HG02884 (cell line): ENCODE results near the gene ATP1A3.
"Not testable (repeated sequence)": the region's sequence is repeated elsewhere in the genome, so short reads cannot be mapped to it uniquely, and the experiment has no call there.

Source experiments
- ATAC-seq: cut with Tn5 transposase; IDR thresholded peaks from one replicate; pipeline ENCODE4 v1.9.1; 2021; ENCODE audit warnings: mild to moderate bottlenecking, moderate library complexity; ENCODE audit not compliant: unreplicated experiment

The ATP1A3 gene

DNA sequence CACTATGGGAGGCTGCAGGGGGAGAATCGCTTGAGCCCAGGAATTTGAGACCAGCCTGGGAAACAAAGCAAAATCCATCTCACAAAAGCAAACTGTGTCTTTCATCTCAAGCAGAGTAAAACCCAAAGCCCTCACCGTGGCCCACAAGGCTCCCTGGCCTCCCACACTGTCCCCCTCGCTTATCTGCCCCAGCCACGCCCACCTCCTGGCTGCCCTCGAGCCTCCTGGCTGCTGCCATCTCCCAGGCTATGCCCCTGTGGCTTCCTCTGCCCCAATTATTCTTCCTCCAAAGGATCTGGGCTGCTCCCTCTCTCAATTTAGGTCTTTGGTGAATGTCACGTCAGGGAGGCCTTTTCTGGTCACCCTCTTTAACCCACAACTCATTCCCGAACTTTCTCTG, 38.5 kb downstream of the ATP1A3 start:
- ATAC-seq = no peak

GRCh38 chr19:41951686-41952172, 42.3 kb downstream of the ATP1A3 start:
- ATAC-seq = no peak

DNA sequence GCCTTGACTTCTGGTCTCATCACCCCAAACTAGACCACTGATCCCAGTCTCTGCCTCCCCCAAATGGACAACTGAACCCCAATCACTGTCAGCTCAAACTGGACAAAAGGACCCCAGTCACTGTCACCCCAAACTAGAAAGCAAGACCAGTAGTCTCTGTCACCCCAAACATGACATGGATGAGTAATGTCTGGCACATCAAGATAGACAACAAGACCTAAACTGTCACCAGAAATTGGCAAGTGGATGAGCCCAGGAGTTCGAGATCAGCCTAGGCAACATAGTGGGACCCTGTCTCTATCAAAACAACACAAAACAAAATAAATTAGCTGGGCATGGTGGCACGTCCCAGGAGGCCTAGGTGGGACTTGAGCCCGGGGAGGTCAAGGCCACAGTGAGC, 46.9 kb downstream of the ATP1A3 start:
- no peak for ATAC-seq

DNA sequence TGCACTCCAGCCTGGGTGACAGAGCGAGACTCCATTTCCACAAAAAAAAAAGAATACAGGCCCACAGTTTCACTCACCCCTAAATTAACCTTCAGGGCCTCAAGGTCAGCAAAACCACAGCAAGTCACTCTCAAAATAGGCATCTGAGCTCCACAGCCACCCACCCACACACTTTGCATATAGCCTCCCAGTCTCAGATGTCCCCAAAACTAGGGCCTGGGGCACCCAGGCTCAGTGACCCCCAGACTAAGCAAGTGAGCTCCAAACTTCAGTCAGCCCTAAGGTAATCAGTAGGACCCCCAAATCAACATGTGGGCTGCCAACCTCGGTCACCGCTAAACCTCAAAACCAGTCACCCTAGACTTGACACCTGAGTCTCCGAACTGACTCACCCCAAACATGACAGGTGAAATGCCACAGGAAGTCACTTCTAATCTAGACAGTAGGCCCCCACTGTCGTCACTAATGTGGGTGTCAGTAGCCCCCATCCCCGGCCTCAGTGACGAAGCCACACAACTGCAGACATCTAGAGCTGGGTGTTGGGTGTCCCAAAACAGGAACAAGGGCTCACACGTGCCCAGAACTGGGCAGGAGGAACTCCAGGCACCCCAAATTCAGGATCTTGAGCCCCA, 48.8 kb downstream of the ATP1A3 start:
- ATAC-seq = peak; percentile 68

GRCh38 chr19:41944336-41944735, 49.7 kb downstream of the ATP1A3 start:
- ATAC-seq = no peak

DNA sequence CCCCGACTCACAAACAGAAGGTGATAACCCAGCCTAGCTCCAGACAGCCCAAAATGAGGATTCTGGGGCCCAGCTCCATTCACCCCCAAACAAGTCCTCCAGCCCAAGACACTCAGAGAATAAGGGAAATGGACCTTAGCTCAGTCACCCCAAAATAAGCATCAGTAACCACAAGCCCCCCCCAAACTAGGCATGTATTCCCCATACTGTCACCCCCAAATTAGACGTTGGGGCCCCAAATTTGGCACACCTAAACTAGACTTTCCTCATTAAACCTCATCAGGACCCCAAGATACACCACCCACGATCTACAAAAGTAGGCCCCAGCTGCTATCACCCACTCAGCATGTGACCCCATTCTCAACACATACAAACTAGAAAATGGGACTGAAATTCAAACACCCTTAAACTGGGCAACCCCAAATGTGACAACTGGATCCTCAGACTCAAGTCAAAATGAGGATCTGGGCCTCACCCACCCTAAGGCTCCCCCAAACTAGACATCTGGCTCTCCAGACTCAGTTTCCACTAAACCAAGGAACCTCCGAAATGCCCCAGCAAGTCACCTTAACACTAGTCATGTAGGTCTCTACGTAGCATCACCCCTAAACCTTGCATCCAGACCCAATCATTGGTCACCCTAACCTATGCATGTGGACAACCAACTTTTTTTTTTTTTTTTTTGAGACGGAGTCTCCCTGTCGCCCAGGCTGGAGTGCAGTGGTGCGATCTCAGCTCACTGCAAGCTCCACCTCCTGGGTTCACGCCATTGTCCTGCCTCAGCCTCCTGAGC, 52.4 kb downstream of the ATP1A3 start:
- ATAC-seq = no peak

- ATAC-seq = no peak
Observed at GRCh38 chr19:41940731-41941409, 53.2 kb downstream of the ATP1A3 start.

DNA sequence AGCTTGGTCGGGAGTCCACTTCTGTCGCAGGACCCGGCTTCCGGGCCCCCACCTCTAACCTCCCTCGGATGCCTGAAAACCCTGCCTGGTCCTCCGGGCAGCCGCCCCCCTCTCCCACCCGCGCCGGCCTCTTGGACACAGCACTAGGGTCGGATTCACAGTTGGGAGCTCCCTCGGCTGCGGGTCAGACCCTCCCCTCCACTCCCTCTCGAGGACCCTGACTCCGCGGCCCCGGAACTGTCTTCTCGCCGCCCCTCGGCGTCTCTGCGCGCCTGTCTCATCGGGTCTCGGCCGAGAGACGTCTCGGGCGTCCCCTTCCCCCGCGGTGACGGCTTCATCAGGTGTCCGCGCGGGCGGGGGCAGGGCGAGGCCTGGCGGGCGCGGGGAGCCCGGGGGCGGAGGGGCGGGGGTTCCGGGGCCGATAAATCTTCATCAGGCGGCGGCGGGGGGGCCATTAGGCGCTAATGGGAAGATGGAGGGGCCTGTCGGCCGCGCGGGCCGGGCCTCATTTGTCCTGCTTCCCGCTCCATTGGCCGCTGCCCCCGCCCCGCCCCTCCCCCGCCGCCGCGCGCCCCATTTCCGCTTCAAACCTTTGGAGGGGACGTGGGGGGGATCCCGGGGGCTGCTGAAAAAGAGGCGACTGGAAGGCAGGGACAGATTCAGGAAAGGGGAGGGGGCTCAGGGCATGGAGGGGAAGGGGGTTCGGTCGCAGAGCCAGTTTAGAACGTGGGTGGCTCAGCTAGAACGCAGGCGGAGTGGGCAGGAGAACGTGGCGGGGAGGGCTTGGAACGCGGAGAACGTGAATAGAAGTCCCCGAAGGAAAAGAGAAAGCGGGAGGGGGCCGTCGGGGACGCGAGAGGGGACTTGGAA, 53.9 kb downstream of the ATP1A3 start:
- ATAC-seq = no peak

- not testable (repeated sequence) for ATAC-seq
Observed at GRCh38 chr19:41939209-41939608, 54.8 kb downstream of the ATP1A3 start.

DNA sequence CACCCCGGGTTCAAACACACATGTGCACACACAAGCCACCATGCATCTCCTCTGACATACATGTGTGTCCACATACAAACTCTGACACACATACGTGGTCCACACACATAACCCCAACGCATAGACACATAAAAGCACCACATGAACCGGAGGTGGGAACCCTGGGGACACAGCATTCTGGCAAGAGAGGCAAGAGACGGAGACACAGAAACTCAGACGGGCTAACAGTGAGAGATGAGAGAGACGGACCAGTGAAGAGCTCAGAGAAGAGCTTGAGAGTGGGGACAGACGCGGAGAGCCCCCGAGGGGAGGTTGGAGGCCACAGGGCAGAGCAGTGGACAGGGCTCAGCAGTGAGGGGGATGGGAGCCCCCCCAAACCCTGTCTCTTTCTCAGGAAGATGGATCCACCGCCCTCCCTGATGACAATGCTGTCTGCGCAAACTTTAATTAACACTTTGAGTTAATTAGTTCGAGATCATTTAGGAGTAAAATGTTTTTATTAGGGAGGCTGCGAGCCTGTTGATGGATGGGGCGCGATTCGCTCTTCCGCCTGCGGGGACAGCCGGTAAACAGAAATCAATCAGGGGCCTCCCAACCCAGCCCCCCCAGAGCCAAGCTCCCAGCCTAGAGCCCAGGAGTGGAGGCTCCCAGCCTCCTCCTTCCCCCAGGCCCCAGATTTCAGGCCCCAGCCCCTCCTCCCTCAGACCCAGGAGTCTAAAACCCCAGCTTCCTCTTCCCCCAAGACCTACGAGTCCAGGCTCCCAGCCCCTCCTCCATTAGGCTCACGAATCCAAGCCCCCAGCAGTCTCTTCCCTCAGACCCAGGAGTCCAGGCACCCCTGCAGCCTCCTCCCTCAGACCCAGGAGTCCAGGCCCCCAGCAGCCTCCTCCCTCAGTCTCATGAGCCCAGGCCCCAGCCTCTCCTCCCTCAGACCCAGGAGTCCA, 56.2 kb downstream of the ATP1A3 start:
- ATAC-seq = no peak

- no peak for ATAC-seq
Observed at GRCh38 chr19:41936961-41937360, 57.1 kb downstream of the ATP1A3 start.

DNA sequence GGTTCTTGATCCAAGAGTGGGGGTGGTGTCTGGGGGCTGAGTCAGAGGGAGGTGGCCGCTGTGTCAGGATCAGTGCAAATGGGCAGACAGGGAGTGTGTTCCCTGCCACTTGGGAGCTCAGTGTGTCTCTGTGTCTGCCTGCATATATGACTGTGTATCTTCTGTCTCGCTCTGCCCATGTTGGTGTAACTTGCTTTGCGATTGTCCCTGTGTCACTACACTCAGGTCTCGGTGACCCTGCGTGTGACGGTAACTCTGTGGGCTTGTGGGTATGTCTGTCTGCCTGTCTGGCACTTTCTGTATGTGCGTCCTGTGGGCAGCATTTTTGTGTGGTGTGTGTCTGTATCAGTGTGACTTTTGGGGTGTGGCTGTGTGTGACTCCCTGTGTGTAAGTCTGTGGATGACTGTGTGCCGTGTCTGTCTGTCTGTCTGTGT, 57.6 kb downstream of the ATP1A3 start:
- ATAC-seq = no peak

- no peak for ATAC-seq
Observed at GRCh38 chr19:41935760-41936415, 58.1 kb downstream of the ATP1A3 start.

GRCh38 chr19:41934849-41935374, 59.1 kb downstream of the ATP1A3 start:
- no peak for ATAC-seq

GRCh38 chr19:41933693-41934426, 60.2 kb downstream of the ATP1A3 start:
- ATAC-seq = no peak

GRCh38 chr19:41932720-41933332, 61.2 kb downstream of the ATP1A3 start:
- no peak for ATAC-seq

- ATAC-seq = no peak
Observed at GRCh38 chr19:41932259-41932719, 61.7 kb downstream of the ATP1A3 start.
